Adrenal gland (tissue), 12 donors: Measurements from ENCODE around the gene BRD8. TPM values are rescaled to one million over a fixed set of nuclear protein-coding genes. Genes with fewer than 3 reads are reported as not detected.

ENCODE experiments used
- DNase-seq, 7 donors: peaks; one replicate each; pipeline ENCODE4 v3.0.0-alpha.2; 2019 to 2020
- H3K27ac ChIP-seq, 5 donors: fragments of 200-600 bp; sonication (generic) in 4 of 5; 1 replicate in 3 of 5; 2 replicates in 2 of 5; pipeline versions ENCODE4 v1.5.1 to v1.8.0; 2016 to 2020; ENCODE audit warnings: mild to moderate bottlenecking in 1 of 5
- H3K27me3 ChIP-seq: fragments of 200-600 bp; 2 replicates; pipeline ENCODE4 v1.8.0; 2021
- H3K36me3 ChIP-seq, 2 donors: fragments of 200-600 bp; replicated peaks in 1 of 2; 1 replicate in 1 of 2; 2 replicates in 1 of 2; pipeline versions ENCODE4 v1.5.1 to v1.8.0; 2018 to 2022
- H3K4me1 ChIP-seq, 2 donors: fragments of 200-600 bp; replicated peaks in 1 of 2; 1 replicate in 1 of 2; 2 replicates in 1 of 2; pipeline versions ENCODE4 v1.5.1 to v1.8.0; 2018 to 2021
- H3K4me3 ChIP-seq, 4 donors: fragments of 200-600 bp; sonication (generic) in 3 of 4; one replicate each; pipeline ENCODE4 v1.5.1; 2016 to 2018
- H3K9me3 ChIP-seq, 3 donors: fragments of 200-600 bp; sonication (generic) in 1 of 3; replicated peaks in 1 of 3; 1 replicate in 2 of 3; 2 replicates in 1 of 3; pipeline versions ENCODE4 v1.5.1 to v1.8.0; 2016 to 2021
- CTCF ChIP-seq, 6 experiments: fragments of 450-650 bp in 4 of 6; fragments of 200-600 bp in 2 of 6; sonication (generic) in 1 of 6; IDR thresholded peaks; 1 replicate in 5 of 6; 2 replicates in 1 of 6; pipeline versions ENCODE4 v1.5.1 to v1.8.0; 2016 to 2021; ENCODE audit warnings: antibody characterized with exemption in 6 of 6, mild to moderate bottlenecking in 2 of 6, moderate library complexity in 1 of 6
- POLR2A ChIP-seq, 2 donors: fragments of 450-650 bp; IDR thresholded peaks; one replicate each; pipeline ENCODE4 v1.6.1; 2017; ENCODE audit warnings: antibody characterized with exemption in 2 of 2, mild to moderate bottlenecking in 2 of 2, moderate library complexity in 1 of 2
- WGBS, 4 donors: extraction: QIAGEN DNeasy Blood & Tissue Kit in 2 of 4; methylation state at CpG; one replicate each; pipeline versions ENCODE4 v1.1.5 to v1.1.7; 2013 to 2017; 5-methylcytosine and 5-hydroxymethylcytosine counted together
- intact Hi-C, 2 donors: fragments of 100-400 bp; cut with DNase I; formaldehyde crosslinking; loops; one replicate each; pipeline versions ENCODE4 v1.14.1 to v1.15.0; 2022 to 2023
- polyA plus RNA-seq, 3 donors: library from polyadenylated mRNA; stranded (reverse); fragments of 200-250 nt in 2 of 3; fragments of 350-450 nt in 1 of 3; fragmentation: Illumina TruSeq in 1 of 3; extraction: RNeasy Lipid Tissue Mini Kit (QIAGEN cat#74804) in 1 of 3; gene quantifications; one replicate each; pipeline ENCODE4 v1.2.3, GENCODE V29; 2013 to 2014
- small RNA-seq, 2 donors: library from RNA; depleted of rRNA; stranded (forward); fragments of <200 nt; gene quantifications; one replicate each; pipeline ENCODE3, GENCODE V24; 2016
- total RNA-seq, 9 donors: library from RNA; depleted of rRNA in 4 of 9; stranded (reverse); fragments of >200 nt in 4 of 9; fragments of 120-200 nt in 1 of 9; fragmentation: NEBNext Ultra II Directional in 1 of 9; extraction: Animal tissue kit (Norgen Biotek cat#: 25700) in 1 of 9; gene quantifications; one replicate each; pipeline versions ENCODE4 v1.1.0 to v1.2.4, GENCODE V29; 2013 to 2023
- donor health status: healthy with polysubstance abuse.
- donor health status: Bipolar disorder and iron deficiency.
- donor health status: DM: yes; HTN: yes; CAD: no.
- donor health status: DM: no; HTN: no; CAD: no.
- donor health status: DM: no; HTN: no; CAD: no.
- donor health status: DM: yes; HTN: yes; CAD: no.

Gene BRD8
- total and polyA plus RNA-seq, 12 donors = 16.4 to 74.9 (median 46.9) TPM

DNA sequence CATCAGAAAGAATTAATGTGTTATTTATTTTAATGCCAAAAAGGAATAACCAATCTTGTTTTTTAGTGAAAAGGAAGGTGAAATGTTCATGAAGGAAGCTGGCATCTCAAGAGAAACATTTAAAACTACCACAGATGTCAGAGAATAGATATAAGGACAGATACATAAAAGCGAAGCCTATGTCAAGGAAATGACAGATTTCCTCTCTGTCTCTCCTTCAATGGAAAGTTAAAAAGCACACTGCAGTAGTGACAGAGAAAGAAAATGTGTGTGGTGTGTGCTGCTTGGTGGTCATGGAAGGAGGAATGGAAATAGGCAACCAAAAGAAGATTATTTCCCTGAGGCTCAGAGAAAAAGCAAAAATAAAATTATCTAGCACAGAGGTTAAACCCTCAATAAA is 85.4 kb downstream of the BRD8 start:
- H3K4me1 ChIP-seq = no peaks in the 10 kb centered on the region
- no peak for TF ChIP-seq POLR2A (IDR thresholded peaks at IDR 0.05)
- no peak for TF ChIP-seq CTCF (IDR thresholded peaks at IDR 0.05)
- H3K9me3 ChIP-seq = no peaks in the 10 kb centered on the region
- intact Hi-C loops = no loop called here
- WGBS, 4 donors = 46 to 62% (median 53%) methylated on average over 1 of the region's 1 CpG
- no peak overlapping the region for H3K27ac ChIP-seq
- no peak for DNase-seq
- H3K27me3 ChIP-seq = no peaks in the 10 kb centered on the region
- no peaks in the 10 kb centered on the region for H3K36me3 ChIP-seq
- no peak overlapping the region for H3K4me3 ChIP-seq

DNA sequence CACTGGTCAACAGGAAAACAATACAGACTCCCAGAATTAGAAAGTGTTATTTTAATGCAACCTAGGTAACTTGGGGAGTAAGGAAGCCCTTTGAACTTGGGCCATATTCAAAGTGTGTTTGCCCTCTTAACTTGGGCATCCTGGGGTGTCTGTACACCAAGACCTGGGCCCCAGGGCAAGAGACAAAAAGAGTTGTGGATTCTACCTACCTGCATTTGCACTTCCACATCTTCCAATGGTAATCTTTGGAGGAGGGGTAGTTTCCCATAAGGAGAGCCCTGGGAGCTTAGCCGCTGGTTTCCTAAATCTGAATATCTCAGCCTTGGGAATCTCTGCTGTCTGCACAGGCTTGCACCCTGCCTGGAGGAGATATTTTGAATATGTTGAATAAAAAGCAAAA is 86.1 kb downstream of the BRD8 start:
- Histone ChIP-seq H3K27me3 (no peaks in the 10 kb centered on the region), H3K4me1 (no peaks in the 10 kb centered on the region), H3K27ac (no peak overlapping the region), H3K4me3 (no peak overlapping the region), H3K9me3 (no peaks in the 10 kb centered on the region), H3K36me3 (no peaks in the 10 kb centered on the region)
- no peak for DNase-seq
- intact Hi-C loops = no loop called here
- WGBS, 4 donors = 73 to 91% (median 78%) methylated on average over 1 of the region's 1 CpG
- no peak for TF ChIP-seq CTCF (IDR thresholded peaks at IDR 0.05)
- TF ChIP-seq POLR2A (IDR thresholded peaks at IDR 0.05) = no peak

- Histone ChIP-seq H3K36me3 (no peaks in the 10 kb centered on the region), H3K27ac (no peak overlapping the region), H3K4me3 (no peak overlapping the region), H3K4me1 (no peaks in the 10 kb centered on the region), H3K27me3 (no peaks in the 10 kb centered on the region), H3K9me3 (no peaks in the 10 kb centered on the region)
- intact Hi-C loops = no loop called here
- WGBS, 4 donors = 83 to 90% (median 88%) methylated on average over 4 of the region's 4 CpGs
- DNase-seq = no peak
- no peak for TF ChIP-seq POLR2A (IDR thresholded peaks at IDR 0.05)
- no peak for TF ChIP-seq CTCF (IDR thresholded peaks at IDR 0.05)
Observed at GRCh38 chr5:138091685-138092084, 86.7 kb downstream of the BRD8 start.

Small RNA genes within 50 kb of the gene (small RNA-seq; reads per million reads assigned to genes)
- gene RNU6-460P (0 reads per million in 2 donors), gene RNU6-888P (0 reads per million in 2 donors)

Other genes with a start within 250 kb of the BRD8 start
- 100 to 1,000 TPM in 1 of 9 donors, 10 to 100 TPM in 8; 43.1 to 208 (median 70.8) TPM for gene FAM13B, start 145.6 kb downstream of the BRD8 start, total RNA-seq
- 10 to 100 TPM; 26.5 to 39.7 (median 27.2) TPM for gene FAM13B, start 145.6 kb downstream of the BRD8 start, polyA plus RNA-seq
- gene WNT8A, start 94.6 kb downstream of the BRD8 start, total RNA-seq = not detected
- gene WNT8A, start 94.6 kb downstream of the BRD8 start, polyA plus RNA-seq = not detected
- gene NME5, start 39.2 kb downstream of the BRD8 start, total RNA-seq = 10 to 100 TPM in 1 of 9 donors, 1 to 10 TPM in 7, under 1 TPM in 1; 0.24 to 10.3 (median 5.4) TPM
- gene NME5, start 39.2 kb downstream of the BRD8 start, polyA plus RNA-seq = 10 to 100 TPM; 14.6 to 22.0 (median 15.7) TPM
- gene KIF20A, start 482 bp upstream of the BRD8 start, total RNA-seq = 10 to 100 TPM in 1 of 9 donors, 1 to 10 TPM in 8; 1.3 to 16.0 (median 2.1) TPM
- gene KIF20A, start 482 bp upstream of the BRD8 start, polyA plus RNA-seq = 1 to 10 TPM in 1 of 3 donors, under 1 TPM in 2; 0.32 to 1.8 (median 0.54) TPM
- 10 to 100 TPM; 11.2 to 57.6 (median 20.6) TPM for gene CDC23, start 34.7 kb upstream of the BRD8 start, total RNA-seq
- gene CDC23, start 34.7 kb upstream of the BRD8 start, polyA plus RNA-seq = 10 to 100 TPM in 1 of 3 donors, 1 to 10 TPM in 2; 7.6 to 37.3 (median 8.3) TPM
- 1 to 10 TPM in 1 of 9 donors, under 1 TPM in 7, not detected in 1; 0.18 to 4.0 (median 0.37) TPM for gene GFRA3, start 96.0 kb upstream of the BRD8 start, total RNA-seq
- gene GFRA3, start 96.0 kb upstream of the BRD8 start, polyA plus RNA-seq = 1 to 10 TPM in 1 of 3 donors, under 1 TPM in 2; 0.26 to 1.8 (median 0.40) TPM
- 1 to 10 TPM in 1 of 9 donors, under 1 TPM in 4, not detected in 4; 0.28 to 5.2 (median 0.32) TPM for gene CDC25C, start 153.2 kb upstream of the BRD8 start, total RNA-seq
- gene CDC25C, start 153.2 kb upstream of the BRD8 start, polyA plus RNA-seq = under 1 TPM; 0.24 to 0.57 (median 0.32) TPM
- gene FAM53C, start 159.6 kb upstream of the BRD8 start, total RNA-seq = 100 to 1,000 TPM in 1 of 9 donors, 10 to 100 TPM in 8; 19.9 to 143 (median 30.8) TPM
- 10 to 100 TPM; 11.9 to 23.3 (median 15.9) TPM for gene FAM53C, start 159.6 kb upstream of the BRD8 start, polyA plus RNA-seq
- gene KDM3B, start 174.1 kb upstream of the BRD8 start, total RNA-seq = 10 to 100 TPM; 38.8 to 68.4 (median 53.4) TPM
- gene KDM3B, start 174.1 kb upstream of the BRD8 start, polyA plus RNA-seq = 10 to 100 TPM; 23.2 to 35.2 (median 23.8) TPM